WTC11 (cell line): ENCODE results near the gene WNT5B. TPM values are rescaled to one million over a fixed set of nuclear protein-coding genes. Genes with fewer than 3 reads are reported as not detected.

Experiments
- ATAC-seq: fragments of 200-7000 bp; cut with Tn5 transposase; 2 replicates; pipeline ENCODE4 v1.10.0; 2021; ENCODE audit warnings: mild to moderate bottlenecking, moderate library complexity
- CTCF ChIA-PET: fragments of 300-600 bp; sonication (Branson Sonifier 250); formaldehyde crosslinking; loops from one replicate; lab custom pipeline; 2021; ENCODE audit warnings: antibody characterized with exemption; lab: Charles Lee
- POLR2A ChIA-PET: fragments of 350-600 bp; sonication (Branson Sonifier 250); formaldehyde crosslinking; loops from one replicate; lab custom pipeline; 2021; ENCODE audit warnings: antibody characterized with exemption; lab: Charles Lee
- DNase-seq: peaks from one replicate; pipeline ENCODE4 v3.0.0; 2021; ENCODE audit warnings: low spot score
- H3K27ac Mint-ChIP-seq: 2 replicates; pipeline ENCODE4 v1.8.0; 2021; ENCODE audit warnings: mixed read lengths
- H3K27me3 Mint-ChIP-seq: 2 replicates; pipeline ENCODE4 v1.8.0; 2021; ENCODE audit warnings: low read depth, mild to moderate bottlenecking, moderate library complexity, mixed read lengths
- H3K36me3 Mint-ChIP-seq: 2 replicates; pipeline ENCODE4 v1.8.0; 2021; ENCODE audit warnings: mixed read lengths
- H3K4me1 Mint-ChIP-seq: 2 replicates; pipeline ENCODE4 v1.8.0; 2022; ENCODE audit warnings: mixed read lengths
- H3K4me3 Mint-ChIP-seq: 2 replicates; pipeline ENCODE4 v1.8.0; 2021; ENCODE audit warnings: mild to moderate bottlenecking, moderate library complexity, mixed read lengths
- H3K9me3 Mint-ChIP-seq: 2 replicates; pipeline ENCODE4 v1.8.0; 2021; ENCODE audit warnings: mixed read lengths
- ARID4B ChIP-seq: sonication (generic); formaldehyde crosslinking; IDR thresholded peaks from 2 replicates; pipeline ENCODE4 v1.8.0; 2023; ENCODE audit warnings: missing genetic modification reagents, mild to moderate bottlenecking, borderline replicate concordance
- ATF6 ChIP-seq: sonication (generic); formaldehyde crosslinking; IDR thresholded peaks from 2 replicates; pipeline ENCODE4 v1.8.1; 2023; ENCODE audit warnings: mild to moderate bottlenecking, missing genetic modification reagents
- CTCF ChIP-seq: fragments of 200-600 bp; IDR thresholded peaks from 2 replicates; pipeline ENCODE4 v1.8.0; 2022; ENCODE audit warnings: antibody characterized with exemption
- E2F5 ChIP-seq: sonication (generic); formaldehyde crosslinking; IDR thresholded peaks from 2 replicates; pipeline ENCODE4 v1.8.1; 2022; ENCODE audit warnings: mild to moderate bottlenecking, moderate library complexity, missing genetic modification reagents
- ESRRA ChIP-seq: sonication (generic); formaldehyde crosslinking; IDR thresholded peaks from 2 replicates; pipeline ENCODE4 v1.8.1; 2022; ENCODE audit warnings: mild to moderate bottlenecking, missing genetic modification reagents, borderline replicate concordance
- ETV6 ChIP-seq: sonication (generic); formaldehyde crosslinking; IDR thresholded peaks from 2 replicates; pipeline ENCODE4 v1.8.1; 2022; ENCODE audit warnings: mild to moderate bottlenecking, missing genetic modification reagents
- FOXP4 ChIP-seq: sonication (generic); formaldehyde crosslinking; IDR thresholded peaks from 2 replicates; pipeline ENCODE4 v1.8.0; 2022; ENCODE audit warnings: mild to moderate bottlenecking, missing genetic modification reagents
- GRHL2 ChIP-seq: fragments of 250-450 bp; sonication (Bioruptor Pico); IDR thresholded peaks from 2 replicates; pipeline ENCODE4 v1.8.0; 2022; ENCODE audit warnings: mild to moderate bottlenecking, moderate library complexity; ENCODE audit not compliant: insufficient replicate concordance, severe bottlenecking
- HMGXB4 ChIP-seq: sonication (generic); formaldehyde crosslinking; IDR thresholded peaks from 2 replicates; pipeline ENCODE4 v1.8.1; 2023; ENCODE audit warnings: mild to moderate bottlenecking, moderate library complexity, missing genetic modification reagents
- MAX ChIP-seq: sonication (generic); formaldehyde crosslinking; IDR thresholded peaks from 2 replicates; pipeline ENCODE4 v1.8.0; 2022; ENCODE audit warnings: mild to moderate bottlenecking, missing genetic modification reagents
- MYBL2 ChIP-seq: sonication (generic); formaldehyde crosslinking; IDR thresholded peaks from 2 replicates; pipeline ENCODE4 v1.8.1; 2023; ENCODE audit warnings: mild to moderate bottlenecking, moderate library complexity, missing genetic modification reagents
- OVOL2 ChIP-seq: fragments of 250-450 bp; sonication (Bioruptor Pico); IDR thresholded peaks from 2 replicates; pipeline ENCODE4 v1.9.0; 2021; ENCODE audit warnings: mild to moderate bottlenecking, borderline replicate concordance
- TCF7 ChIP-seq: sonication (generic); formaldehyde crosslinking; IDR thresholded peaks from 2 replicates; pipeline ENCODE4 v1.8.0; 2022; ENCODE audit warnings: mild to moderate bottlenecking, low read depth, missing genetic modification reagents, moderate library complexity
- TEAD1 ChIP-seq: sonication (generic); formaldehyde crosslinking; IDR thresholded peaks from 2 replicates; pipeline ENCODE4 v1.8.0; 2022; ENCODE audit warnings: mild to moderate bottlenecking, missing genetic modification reagents
- USF2 ChIP-seq: sonication (generic); formaldehyde crosslinking; IDR thresholded peaks from 2 replicates; pipeline ENCODE4 v1.8.1; 2023; ENCODE audit warnings: mild to moderate bottlenecking, missing genetic modification reagents, moderate library complexity
- ZNF121 ChIP-seq: sonication (generic); formaldehyde crosslinking; IDR thresholded peaks from 2 replicates; pipeline ENCODE4 v1.8.0; 2023; ENCODE audit warnings: missing genetic modification reagents
- ZNF263 ChIP-seq: sonication (generic); formaldehyde crosslinking; IDR thresholded peaks from 2 replicates; pipeline ENCODE4 v1.8.1; 2022; ENCODE audit warnings: low read depth, mild to moderate bottlenecking, moderate library complexity, missing genetic modification reagents
- ZNF396 ChIP-seq: fragments of 250-450 bp; sonication (Bioruptor Pico); IDR thresholded peaks from 2 replicates; pipeline ENCODE4 v1.8.0; 2021; ENCODE audit warnings: mild to moderate bottlenecking, moderate library complexity, borderline replicate concordance
- ZNF416 ChIP-seq: fragments of 250-450 bp; sonication (Bioruptor Pico); IDR thresholded peaks from 2 replicates; pipeline ENCODE4 v1.9.0; 2021; ENCODE audit warnings: mild to moderate bottlenecking, inconsistent platforms
- total RNA-seq: library from RNA; stranded (reverse); gene quantifications from 3 replicates; pipeline ENCODE4 v1.2.3, GENCODE V29; 2021

WNT5B gene
- total RNA-seq, 1 experiment from 2014 or later = 4.5 TPM

- Mint-ChIP-seq H3K27ac (peak overlapping the region; percentile 73; the same call in 1 of the 2 replicates), H3K36me3 (no peaks in the 10 kb centered on the region), H3K27me3 (peaks cover 49% of the 10 kb centered on the region), H3K4me1 (peaks cover 19% of the 10 kb centered on the region), H3K9me3 (no peaks in the 10 kb centered on the region), H3K4me3 (peak overlapping the region; percentile 57)
- ChIA-PET POLR2A (interaction anchor here (0.9 to 1.3 kb wide), 2 partner anchors 28 to 128 kb away, joined by 3 to 5 read pairs; partner anchors contain the start of gene ADIPOR2), CTCF (interaction anchor here (1.0 to 4.3 kb wide), 7 partner anchors 10 to 277 kb away, joined by 3 to 52 read pairs (median 13); partner anchors contain the start of genes ADIPOR2 and WNT5B)
- ATAC-seq (peak; percentile 88), DNase-seq (peak; percentile 91)
- TF ChIP-seq ZNF416 (CRISPR knock-in tag) (no peak), ATF6 (CRISPR knock-in tag) (no peak), GRHL2 (no peak), FOXP4 (CRISPR knock-in tag) (peak; percentile 76), HMGXB4 (CRISPR knock-in tag) (peak; percentile 96), ARID4B (CRISPR knock-in tag) (no peak), TEAD1 (CRISPR knock-in tag) (peak; percentile 49; the same call in 1 of the 2 replicates), CTCF (peak; percentile 53), ZNF121 (0 out of 2 replicates have a peak, but pooled peaks have one; percentile 18), E2F5 (CRISPR knock-in tag) (peak; percentile 78; the same call in 1 of the 2 replicates), ZNF263 (CRISPR knock-in tag) (peak; percentile 54; the same call in 1 of the 2 replicates), USF2 (0 out of 2 replicates have a peak, but pooled peaks have one; percentile 7), TCF7 (CRISPR knock-in tag) (no peak), OVOL2 (CRISPR knock-in tag) (no peak), ESRRA (CRISPR knock-in tag) (no peak), MYBL2 (CRISPR knock-in tag) (no peak), MAX (CRISPR knock-in tag) (peak; percentile 74), ETV6 (CRISPR knock-in tag) (peak; percentile 100), ZNF396 (CRISPR knock-in tag) (no peak)
These were observed 33.9 kb downstream of the WNT5B start for GRCh38 chr12:1662761-1663439.
